Gastrocnemius medialis (tissue), 4 donors: ENCODE data around the gene CSF3. TPM values are rescaled to one million over a fixed set of nuclear protein-coding genes. Genes with fewer than 3 reads are reported as not detected.

Source experiments
- ATAC-seq, 2 donors: fragments of 150-250 bp; one replicate each; pipeline ENCODE4 v1.9.1; 2016
- DNase-seq, 2 donors: peaks; one replicate each; pipeline ENCODE4 v3.0.0-alpha.2; 2019
- H3K27ac ChIP-seq, 4 donors: fragments of 200-600 bp; sonication (generic); 1 replicate in 1 of 4; 2 replicates in 3 of 4; pipeline ENCODE4 v1.5.1; 2016 to 2018; ENCODE audit warnings: mild to moderate bottlenecking in 2 of 4, moderate library complexity in 1 of 4
- H3K27me3 ChIP-seq, 3 donors: fragments of 200-600 bp; sonication (generic) in 2 of 3; 1 replicate in 1 of 3; 2 replicates in 2 of 3; pipeline versions ENCODE4 v1.5.1 to v1.6.0; 2016 to 2019; ENCODE audit warnings: mild to moderate bottlenecking in 1 of 3, moderate library complexity in 1 of 3
- H3K36me3 ChIP-seq, 2 donors: fragments of 200-600 bp; sonication (generic) in 1 of 2; one replicate each; pipeline ENCODE4 v1.5.1; 2017 to 2018
- H3K4me1 ChIP-seq, 2 donors: fragments of 200-600 bp; sonication (generic) in 1 of 2; one replicate each; pipeline ENCODE4 v1.5.1; 2016 to 2017; ENCODE audit warnings: mild to moderate bottlenecking in 2 of 2
- H3K4me3 ChIP-seq, 4 donors: fragments of 200-600 bp; sonication (generic) in 3 of 4; 1 replicate in 1 of 4; 2 replicates in 3 of 4; pipeline ENCODE4 v1.5.1; 2016 to 2019; ENCODE audit warnings: mild to moderate bottlenecking in 2 of 4
- H3K9me3 ChIP-seq, 3 donors: fragments of 200-600 bp; sonication (generic) in 2 of 3; 1 replicate in 1 of 3; 2 replicates in 2 of 3; pipeline ENCODE4 v1.5.1; 2016 to 2019
- CTCF ChIP-seq, 5 experiments: fragments of 450-650 bp in 3 of 5; fragments of 200-600 bp in 2 of 5; sonication (generic) in 2 of 5; IDR thresholded peaks in 4 of 5; conservative IDR thresholded peaks in 1 of 5; 1 replicate in 4 of 5; 2 replicates in 1 of 5; pipeline ENCODE4 v1.5.1; 2016 to 2019; ENCODE audit warnings: antibody characterized with exemption in 5 of 5, mild to moderate bottlenecking in 3 of 5, moderate library complexity in 3 of 5
- POLR2A ChIP-seq, 2 donors: fragments of 450-650 bp; IDR thresholded peaks; one replicate each; pipeline ENCODE4 v1.6.1; 2017; ENCODE audit warnings: antibody characterized with exemption in 2 of 2, mild to moderate bottlenecking in 2 of 2, moderate library complexity in 2 of 2
- in situ Hi-C, 4 donors: fragments of 200-750 bp; cut with MboI; loops; one replicate each; pipeline versions ENCODE4 v1.15.0 to v1.8.0; 2017; ENCODE audit warnings: low sequenced_read_pairs in 4 of 4
- intact Hi-C: fragments of 100-400 bp; cut with DNase I; formaldehyde crosslinking; loops from one replicate; pipeline ENCODE4 v1.15.1; 2023; ENCODE audit warnings: low total_unique reads
- total RNA-seq, 4 donors: library from RNA; depleted of rRNA; stranded (reverse); fragments of >200 nt; gene quantifications; one replicate each; pipeline versions ENCODE4 v1.1.0 to v1.2.3, GENCODE V29; 2016

Gene CSF3
- total RNA-seq, 4 donors from 2014 or later, result 11.4 to 20.6 (median 16.3) TPM

DNA sequence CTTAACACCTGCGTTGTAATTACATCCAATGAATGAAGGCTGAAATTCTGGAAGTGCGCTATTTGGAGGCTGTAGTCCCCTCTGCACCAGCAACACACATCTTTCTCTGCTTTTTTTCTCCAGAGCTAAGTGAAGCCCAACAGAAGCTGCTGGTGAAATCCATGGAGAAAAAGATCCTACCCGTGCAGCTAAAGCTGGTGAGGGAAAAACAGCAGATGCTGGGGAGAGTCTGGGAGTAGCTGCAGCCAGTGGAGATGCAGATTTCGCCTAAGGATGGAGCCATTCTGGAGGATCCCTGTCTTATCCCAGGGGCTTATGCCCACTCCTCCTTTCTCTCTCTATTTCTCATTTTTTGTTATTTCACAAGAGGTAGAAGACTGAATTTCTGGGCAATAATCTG lies 39.4 kb upstream of the CSF3 start:
- ATAC-seq (no peak), DNase-seq (no peak)
- TF ChIP-seq POLR2A (IDR thresholded peaks at IDR 0.05) (no peak), CTCF (IDR thresholded peaks at IDR 0.05 in 4 of 5, conservative IDR thresholded peaks at IDR 0.05 in 1 of 5) (no peak)
- in situ Hi-C loops, result no loop called here
- Histone ChIP-seq H3K36me3 (no peaks in the 10 kb centered on the region), H3K4me1 (peaks cover 0 to 4% of the 10 kb centered on the region in 2 donors), H3K27me3 (peaks cover 0 to 5% (median 5%) of the 10 kb centered on the region in 3 donors), H3K9me3 (no peaks in the 10 kb centered on the region), H3K4me3 (no peak overlapping the region), H3K27ac (no peak overlapping the region)
- intact Hi-C loops, result no loop called here

DNA sequence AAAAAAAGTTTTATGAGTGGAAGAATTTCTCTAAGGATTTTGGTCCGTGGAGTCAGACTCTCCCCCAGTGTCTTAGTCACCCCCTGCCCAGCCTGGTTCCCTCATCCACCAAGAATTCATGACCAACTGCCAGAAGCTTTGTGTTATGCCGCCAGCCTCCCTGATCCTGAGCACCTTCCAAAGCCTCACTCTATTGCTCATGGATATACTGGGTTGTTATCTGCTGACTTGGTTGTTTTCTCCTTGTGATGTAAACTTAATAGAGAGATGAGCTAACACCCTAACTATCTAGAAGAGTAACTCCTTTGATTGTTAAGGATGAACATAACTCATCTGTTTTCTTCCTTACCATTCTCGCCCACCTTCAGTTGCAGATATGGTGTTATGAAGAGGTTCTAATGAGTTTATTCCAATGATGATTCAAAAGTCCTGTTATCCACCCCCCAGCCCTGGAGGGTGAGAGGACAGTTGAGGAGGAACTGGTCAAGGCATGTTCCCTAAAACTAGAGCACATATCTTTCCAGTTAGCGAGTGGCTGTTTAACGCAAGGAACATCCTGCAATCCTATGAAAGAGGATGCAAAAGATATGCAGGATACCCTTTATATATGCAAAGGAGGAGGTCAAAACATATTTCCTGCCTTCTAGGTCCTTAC lies 36.1 kb upstream of the CSF3 start:
- Histone ChIP-seq H3K9me3 (no peaks in the 10 kb centered on the region), H3K4me3 (no peak overlapping the region), H3K27me3 (peaks cover 0 to 5% (median 2%) of the 10 kb centered on the region in 3 donors), H3K4me1 (peaks cover 18 to 22% of the 10 kb centered on the region in 2 donors), H3K36me3 (peaks cover 0 to 1% of the 10 kb centered on the region in 2 donors), H3K27ac (no peak overlapping the region)
- ATAC-seq (no peak), DNase-seq (no peak)
- in situ Hi-C loops (no loop called here), intact Hi-C loops (no loop called here)
- no peak for TF ChIP-seq POLR2A (IDR thresholded peaks at IDR 0.05)
- no peak for TF ChIP-seq CTCF (IDR thresholded peaks at IDR 0.05 in 4 of 5, conservative IDR thresholded peaks at IDR 0.05 in 1 of 5)

GRCh38 chr17:39979893-39980350 lies 35.3 kb upstream of the CSF3 start:
- peak overlapping the region; percentile 94 to 99 (median 96) for H3K27ac ChIP-seq
- ATAC-seq (peak; percentile 17 to 21), DNase-seq (no peak)
- no peaks in the 10 kb centered on the region for H3K9me3 ChIP-seq
- H3K36me3 ChIP-seq, result peaks cover 0 to 9% of the 10 kb centered on the region in 2 donors
- in situ Hi-C loops (no loop called here), intact Hi-C loops (loop anchor here (1.0 to 5.0 kb wide), 4 partner anchors 21 to 108 kb away; partner anchors contain the start of genes LRRC3C and ORMDL3)
- no peak for TF ChIP-seq CTCF (IDR thresholded peaks at IDR 0.05 in 4 of 5, conservative IDR thresholded peaks at IDR 0.05 in 1 of 5)
- no peak for TF ChIP-seq POLR2A (IDR thresholded peaks at IDR 0.05)
- H3K27me3 ChIP-seq, result peaks cover 0 to 5% (median 2%) of the 10 kb centered on the region in 3 donors
- peak overlapping the region; percentile 65 to 98 (median 94) for H3K4me3 ChIP-seq
- peaks cover 18 to 22% of the 10 kb centered on the region in 2 donors for H3K4me1 ChIP-seq

- intact Hi-C loops (loop anchor here (1.0 to 5.0 kb wide), 4 partner anchors 21 to 108 kb away; partner anchors contain the start of genes LRRC3C and ORMDL3), in situ Hi-C loops (no loop called here)
- ATAC-seq (peak; percentile 98), DNase-seq (peak; percentile 97 to 99)
- peak within 1 kb of the TSS; percentile 88 to 98 (median 94) for H3K4me3 ChIP-seq
- H3K9me3 ChIP-seq, result no peaks in the 10 kb centered on the region
- peaks cover 0 to 5% (median 2%) of the 10 kb centered on the region in 3 donors for H3K27me3 ChIP-seq
- H3K4me1 ChIP-seq, result peaks cover 18 to 22% of the 10 kb centered on the region in 2 donors
- H3K36me3 ChIP-seq, result peaks cover 0 to 16% of the 10 kb centered on the region in 2 donors
- H3K27ac ChIP-seq, result peak within 1 kb of the TSS; percentile 94 to 99 (median 96)
- TF ChIP-seq POLR2A (IDR thresholded peaks at IDR 0.05), result peak; percentile 94 to 97
- TF ChIP-seq CTCF (IDR thresholded peaks at IDR 0.05 in 4 of 5, conservative IDR thresholded peaks at IDR 0.05 in 1 of 5), result peak; percentile 79 to 93 (median 89)
Measured at GRCh38 chr17:39980351-39981206, 34.7 kb upstream of the CSF3 start, which contains the start of gene PSMD3. PSMD3 (plus strand) TSS chr17:39980807; CDS start chr17:39980971, 164 bp downstream.
